GM23248 (cell line): ENCODE measurements around the gene BMI1. TPM values are rescaled to one million over a fixed set of nuclear protein-coding genes. Genes with fewer than 3 reads are reported as not detected.

Experiments
- DNase-seq: peaks from one replicate; pipeline ENCODE4 v3.0.0-alpha.2; 2015
- H2AFZ ChIP-seq: fragments of 200-600 bp; sonication (generic); 2 replicates; pipeline ENCODE4 v1.6.1; 2016; ENCODE audit warnings: antibody characterized with exemption
- H3F3A ChIP-seq: fragments of 200-600 bp; sonication (generic); 2 replicates; pipeline ENCODE4 v1.6.1; 2016; ENCODE audit warnings: mild to moderate bottlenecking, antibody characterized with exemption, mixed run types; ENCODE audit not compliant: insufficient read depth
- H3K27ac ChIP-seq: fragments of 200-600 bp; sonication (generic); 2 replicates; pipeline ENCODE4 v1.5.1; 2016; ENCODE audit warnings: mild to moderate bottlenecking
- H3K27me3 ChIP-seq: fragments of 200-600 bp; sonication (generic); replicated peaks from 2 replicates; pipeline ENCODE4 v1.6.1; 2016; ENCODE audit warnings: mild to moderate bottlenecking; ENCODE audit not compliant: insufficient read depth
- H3K36me3 ChIP-seq: fragments of 200-600 bp; sonication (generic); 2 replicates; pipeline ENCODE4 v1.6.1; 2016; ENCODE audit warnings: low read depth, mild to moderate bottlenecking
- H3K4me1 ChIP-seq: fragments of 200-600 bp; sonication (generic); 2 replicates; pipeline ENCODE4 v1.6.1; 2016; ENCODE audit warnings: mild to moderate bottlenecking; ENCODE audit not compliant: insufficient read depth
- H3K4me2 ChIP-seq: fragments of 200-600 bp; sonication (generic); one replicate; pipeline ENCODE4 v1.6.1; 2016; ENCODE audit warnings: mild to moderate bottlenecking; ENCODE audit not compliant: unreplicated experiment
- H3K4me3 ChIP-seq: fragments of 200-600 bp; sonication (generic); 2 replicates; pipeline ENCODE4 v1.5.1; 2016; ENCODE audit warnings: mild to moderate bottlenecking
- H3K79me2 ChIP-seq: fragments of 200-600 bp; sonication (generic); 2 replicates; pipeline ENCODE4 v1.6.1; 2016; ENCODE audit warnings: mild to moderate bottlenecking; ENCODE audit not compliant: insufficient read depth
- H3K9ac ChIP-seq: fragments of 200-600 bp; sonication (generic); 2 replicates; pipeline ENCODE4 v1.6.1; 2016; ENCODE audit warnings: mild to moderate bottlenecking
- H3K9me2 ChIP-seq: fragments of 200-600 bp; sonication (generic); 2 replicates; pipeline ENCODE4 v1.6.1; 2016; ENCODE audit warnings: mixed run types, mild to moderate bottlenecking, moderate library complexity; ENCODE audit not compliant: insufficient read depth
- H3K9me3 ChIP-seq: fragments of 200-600 bp; sonication (generic); one replicate; pipeline ENCODE4 v1.6.1; 2017; ENCODE audit warnings: low read depth
- H4K20me1 ChIP-seq: fragments of 200-600 bp; sonication (generic); 2 replicates; pipeline ENCODE4 v1.6.0; 2016; ENCODE audit not compliant: insufficient read depth
- EZH2 ChIP-seq: fragments of 200-600 bp; sonication (generic); IDR thresholded peaks from 2 replicates; pipeline ENCODE4 v1.6.1; 2018; ENCODE audit warnings: antibody characterized with exemption, mild to moderate bottlenecking; ENCODE audit not compliant: insufficient read depth, poor library complexity, severe bottlenecking
- EZH2phosphoT487 ChIP-seq: fragments of 200-600 bp; sonication (generic); IDR thresholded peaks from 2 replicates; pipeline ENCODE4 v1.6.1; 2018; ENCODE audit warnings: antibody characterized with exemption, moderate library complexity, mild to moderate bottlenecking, low read depth; ENCODE audit not compliant: insufficient read depth
- WGBS, 2 experiments: methylation state at CpG; one replicate each; pipeline ENCODE4 v1.1.6; 2015 to 2017; ENCODE audit warnings: low lambda C conversion rate in 2 of 2, low coverage in 1 of 2; ENCODE audit errors: missing lambda C conversion rate in 2 of 2; 5-methylcytosine and 5-hydroxymethylcytosine counted together
- in situ Hi-C: fragments of 300-500 bp; cut with MboI; formaldehyde crosslinking; loops from 2 replicates; pipeline ENCODE4 v1.15.0; 2020
- polyA plus RNA-seq: library from polyadenylated mRNA; unstranded; fragments of >200 nt; fragmentation: Nextera tagmentation; extraction: Ambion mirVana; gene quantifications from 2 replicates; pipeline ENCODE4 v1.2.1, GENCODE V29; 2016
- total RNA-seq: library from RNA; depleted of rRNA; stranded (reverse); fragments of >200 nt; shearing (Covaris generic); gene quantifications from 2 replicates; pipeline ENCODE4 v1.2.3, GENCODE V29; 2014

Gene BMI1
- total and polyA plus RNA-seq, 2 experiments from 2014 or later = 38.0 to 66.0 TPM

GRCh38 chr10:22329150-22329549 lies 8.3 kb downstream of the BMI1 start:
- in situ Hi-C loops = no loop called here

DNA sequence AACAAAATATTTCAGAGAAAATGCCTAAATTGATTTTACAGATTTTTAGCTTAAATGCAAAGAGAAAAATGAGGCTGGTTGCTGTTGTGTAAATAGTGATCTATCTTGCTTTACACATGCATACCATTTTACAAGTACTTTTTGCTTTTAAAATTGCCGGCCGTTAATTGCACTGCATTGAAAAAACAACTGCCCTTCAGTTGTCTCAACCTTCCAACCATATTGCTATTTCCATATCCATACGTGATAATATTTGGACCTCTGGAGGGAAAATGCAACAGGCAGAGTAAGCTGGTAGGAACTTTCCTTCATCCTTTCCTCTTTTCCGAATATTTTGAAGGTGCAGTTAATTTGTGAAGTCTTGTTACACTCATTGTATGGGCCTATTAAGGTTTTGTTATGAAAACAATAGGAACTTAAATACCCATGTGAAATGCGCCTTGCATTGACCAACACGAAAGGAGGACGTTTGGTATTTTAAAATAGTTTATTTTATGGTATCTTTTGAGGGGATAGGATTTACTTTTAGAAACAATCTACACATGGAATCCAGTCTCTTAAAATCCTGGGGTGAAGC lies 11.3 kb downstream of the BMI1 start:
- no peak overlapping the region for H2AFZ ChIP-seq
- no peak overlapping the region for H3K9ac ChIP-seq
- peaks cover 23% of the 10 kb centered on the region for H3F3A ChIP-seq
- H3K4me1 ChIP-seq = no peaks in the 10 kb centered on the region
- no peaks in the 10 kb centered on the region for H3K9me2 ChIP-seq
- no peak overlapping the region for H3K4me3 ChIP-seq
- no peak overlapping the region for H3K27ac ChIP-seq
- no peaks in the 10 kb centered on the region for H4K20me1 ChIP-seq
- H3K4me2 ChIP-seq = no peak overlapping the region
- H3K9me3 ChIP-seq = no peaks in the 10 kb centered on the region
- in situ Hi-C loops = no loop called here
- DNase-seq = no peak
- 95 to 96% methylated on average over 7 of the region's 7 CpGs for WGBS, 2 experiments
- TF ChIP-seq EZH2 = no peak
- no peak for TF ChIP-seq EZH2phosphoT487
- H3K27me3 ChIP-seq = peaks cover 24% of the 10 kb centered on the region
- peaks cover 7% of the 10 kb centered on the region for H3K79me2 ChIP-seq
- peaks cover 41% of the 10 kb centered on the region for H3K36me3 ChIP-seq

More at GRCh38 chr10:22329150-22329549, 8.3 kb downstream of the BMI1 start:
- no peak for TF ChIP-seq EZH2
- no peak for TF ChIP-seq EZH2phosphoT487
- Histone ChIP-seq H3K9me2 (no peaks in the 10 kb centered on the region), H3K27me3 (no peaks in the 10 kb centered on the region), H3K27ac (no peak overlapping the region), H3K4me3 (no peak overlapping the region), H3K9me3 (no peaks in the 10 kb centered on the region), H3K79me2 (peaks cover 30% of the 10 kb centered on the region), H4K20me1 (no peaks in the 10 kb centered on the region), H2AFZ (no peak overlapping the region), H3K9ac (no peak overlapping the region), H3F3A (peaks cover 45% of the 10 kb centered on the region), H3K4me1 (peaks cover 18% of the 10 kb centered on the region), H3K36me3 (peaks cover 47% of the 10 kb centered on the region), H3K4me2 (no peak overlapping the region)
- no peak for DNase-seq
- 95 to 98% methylated on average over 3 of the region's 3 CpGs for WGBS, 2 experiments

DNA sequence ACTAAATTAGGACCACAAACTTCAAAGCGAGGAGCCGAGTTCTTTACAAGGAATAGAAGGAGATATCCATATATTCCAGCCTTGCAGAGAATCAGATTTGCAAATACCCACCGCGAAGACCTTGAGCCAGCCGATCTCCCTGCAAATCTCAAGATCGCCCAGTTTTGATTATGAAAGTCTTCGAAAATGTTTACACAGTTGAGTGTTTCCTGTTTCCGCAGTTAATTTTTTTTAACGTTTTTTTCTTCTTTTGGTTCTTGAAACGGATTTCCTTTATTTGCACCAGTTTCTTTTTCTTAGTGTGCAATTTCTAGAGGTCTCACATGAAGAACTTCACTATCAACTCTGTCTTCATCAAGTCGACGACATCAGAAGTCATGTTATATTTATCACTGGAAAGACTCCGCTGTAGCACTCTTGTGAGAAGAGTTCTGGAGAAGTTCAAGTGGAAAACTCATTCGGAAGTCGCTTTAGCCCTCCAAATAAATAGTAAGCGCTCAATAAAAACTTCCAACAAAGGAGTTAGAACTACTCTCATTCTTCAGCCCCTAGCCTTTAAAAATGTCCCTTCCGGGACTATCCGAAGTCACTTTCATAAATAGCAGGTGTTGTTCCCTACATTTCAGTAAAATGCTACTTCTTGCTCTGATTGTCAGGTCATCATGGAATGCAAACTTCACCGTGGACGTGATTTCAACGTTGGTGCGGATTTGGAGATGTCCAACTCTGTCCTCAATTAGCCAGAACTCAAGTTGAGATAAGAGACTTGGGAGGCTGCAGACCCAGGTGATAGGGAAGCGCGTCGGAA lies 12.5 kb downstream of the BMI1 start:
- Histone ChIP-seq H3F3A (peaks cover 23% of the 10 kb centered on the region), H3K9me3 (no peaks in the 10 kb centered on the region), H3K27me3 (peaks cover 36% of the 10 kb centered on the region), H4K20me1 (no peaks in the 10 kb centered on the region), H3K27ac (no peak overlapping the region), H3K9me2 (no peaks in the 10 kb centered on the region), H2AFZ (no peak overlapping the region), H3K9ac (no peak overlapping the region), H3K4me2 (no peak overlapping the region), H3K79me2 (no peaks in the 10 kb centered on the region), H3K4me1 (no peaks in the 10 kb centered on the region), H3K4me3 (no peak overlapping the region), H3K36me3 (peaks cover 31% of the 10 kb centered on the region)
- in situ Hi-C loops = no loop called here
- DNase-seq = no peak
- TF ChIP-seq EZH2 (no peak), EZH2phosphoT487 (no peak)
- 92% methylated on average over 25 of the region's 25 CpGs for WGBS, 2 experiments

GRCh38 chr10:22333975-22334282 lies 13.0 kb downstream of the BMI1 start:
- Histone ChIP-seq H4K20me1 (no peaks in the 10 kb centered on the region), H3K9ac (no peak overlapping the region), H3K4me2 (no peak overlapping the region), H3K36me3 (peaks cover 26% of the 10 kb centered on the region), H3K4me1 (no peaks in the 10 kb centered on the region), H3K27ac (no peak overlapping the region), H3K79me2 (no peaks in the 10 kb centered on the region), H3K9me3 (no peaks in the 10 kb centered on the region), H3K27me3 (peaks cover 42% of the 10 kb centered on the region), H3K4me3 (no peak overlapping the region), H3K9me2 (no peaks in the 10 kb centered on the region), H2AFZ (no peak overlapping the region), H3F3A (peaks cover 23% of the 10 kb centered on the region)
- in situ Hi-C loops = no loop called here
- TF ChIP-seq EZH2phosphoT487 = no peak
- no peak for TF ChIP-seq EZH2
- 87 to 91% methylated on average over 16 of the region's 16 CpGs for WGBS, 2 experiments
- no peak for DNase-seq
